ENCODE data around the gene PCK2. TPM values are rescaled to one million over a fixed set of nuclear protein-coding genes. Genes with fewer than 3 reads are reported as not detected.
A peak's percentile ranks its signal among the peaks of the same experiment; 100 is the strongest.

PCK2 gene
- total and polyA plus RNA-seq, 2 of the 13 experiments (the other 11 are each of a cell fraction or from before 2014, with no cell fraction given) = 129 to 272 TPM

GRCh38 chr14:24081739-24082211, 12.3 kb upstream of the PCK2 start (continued):
- TF ChIP-seq BRD4 (CRISPR knock-in tag; IDR thresholded peaks at IDR 0.05) (no peak), ZNF615 (CRISPR knock-in tag; IDR thresholded peaks at IDR 0.05; ENCODE audit: borderline replicate concordance) (no peak), ZNF709 (CRISPR knock-in tag; IDR thresholded peaks at IDR 0.05) (no peak; the same call in 1 of the 2 replicates), ZNF768 (CRISPR knock-in tag; IDR thresholded peaks at IDR 0.05) (no peak), ZNF331 (CRISPR knock-in tag; IDR thresholded peaks at IDR 0.05) (no peak), ZNF770 (CRISPR knock-in tag; IDR thresholded peaks at IDR 0.05) (no peak), XBP1 (CRISPR knock-in tag; IDR thresholded peaks at IDR 0.05) (0 out of 2 replicates have a peak, but pooled peaks have one; percentile 20), RBAK (CRISPR knock-in tag; IDR thresholded peaks at IDR 0.05) (no peak), EZH2 (conservative IDR thresholded peaks at IDR 0.05; ENCODE audit: low read depth, low read length) (peak; percentile 62), MED1 (CRISPR knock-in tag; IDR thresholded peaks at IDR 0.05) (no peak), GABPB1 (CRISPR knock-in tag; IDR thresholded peaks at IDR 0.05) (no peak), GFI1 (CRISPR knock-in tag; IDR thresholded peaks at IDR 0.05; ENCODE audit: borderline replicate concordance) (0 out of 2 replicates have a peak, but pooled peaks have one; percentile 16), MTF1 (CRISPR knock-in tag; IDR thresholded peaks at IDR 0.05) (0 out of 2 replicates have a peak, but pooled peaks have one; percentile 16), PRDM10 (CRISPR knock-in tag; IDR thresholded peaks at IDR 0.05; ENCODE audit: low read depth) (no peak), GLI4 (CRISPR knock-in tag; IDR thresholded peaks at IDR 0.05; ENCODE audit: borderline replicate concordance) (no peak), ZNF703 (CRISPR knock-in tag; IDR thresholded peaks at IDR 0.05; ENCODE audit: borderline replicate concordance) (no peak), ARNTL (CRISPR knock-in tag; IDR thresholded peaks at IDR 0.05) (0 out of 2 replicates have a peak, but pooled peaks have one; percentile 8)
- TF ChIP-seq, protein P1, sequence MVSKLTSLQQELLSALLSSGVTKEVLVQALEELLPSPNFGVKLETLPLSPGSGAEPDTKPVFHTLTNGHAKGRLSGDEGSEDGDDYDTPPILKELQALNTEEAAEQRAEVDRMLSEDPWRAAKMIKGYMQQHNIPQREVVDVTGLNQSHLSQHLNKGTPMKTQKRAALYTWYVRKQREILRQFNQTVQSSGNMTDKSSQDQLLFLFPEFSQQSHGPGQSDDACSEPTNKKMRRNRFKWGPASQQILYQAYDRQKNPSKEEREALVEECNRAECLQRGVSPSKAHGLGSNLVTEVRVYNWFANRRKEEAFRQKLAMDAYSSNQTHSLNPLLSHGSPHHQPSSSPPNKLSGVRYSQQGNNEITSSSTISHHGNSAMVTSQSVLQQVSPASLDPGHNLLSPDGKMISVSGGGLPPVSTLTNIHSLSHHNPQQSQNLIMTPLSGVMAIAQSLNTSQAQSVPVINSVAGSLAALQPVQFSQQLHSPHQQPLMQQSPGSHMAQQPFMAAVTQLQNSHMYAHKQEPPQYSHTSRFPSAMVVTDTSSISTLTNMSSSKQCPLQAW (CRISPR knock-in tag; IDR thresholded peaks at IDR 0.05) = peak; percentile 68; the same call in 1 of the 2 replicates
